HepG2 (cell line): ENCODE data around the gene KCNQ2. TPM values are rescaled to one million over a fixed set of nuclear protein-coding genes. Genes with fewer than 3 reads are reported as not detected.

Source experiments
- HBP1 ChIP-seq: IDR thresholded peaks from 2 replicates; pipeline ENCODE4 v1.6.1; 2016; ENCODE audit warnings: low read depth, control low read depth
- MTF1 ChIP-seq: sonication (generic); formaldehyde crosslinking; IDR thresholded peaks from 2 replicates; pipeline ENCODE4 v1.5.0; 2020; ENCODE audit warnings: missing genetic modification reagents
- PBX3 ChIP-seq: sonication (generic); formaldehyde crosslinking; IDR thresholded peaks from 2 replicates; pipeline ENCODE4 v1.8.1; 2023; ENCODE audit warnings: missing genetic modification reagents, inconsistent platforms, borderline replicate concordance
- TOE1 ChIP-seq: sonication (generic); formaldehyde crosslinking; IDR thresholded peaks from 2 replicates; pipeline ENCODE4 v1.4.0; 2020; ENCODE audit warnings: mild to moderate bottlenecking, missing genetic modification reagents
- ZBTB46 ChIP-seq: sonication (generic); formaldehyde crosslinking; IDR thresholded peaks from 2 replicates; pipeline ENCODE4 v1.4.0; 2020; ENCODE audit warnings: mild to moderate bottlenecking, missing genetic modification reagents, borderline replicate concordance
- ZNF275 ChIP-seq: sonication (generic); formaldehyde crosslinking; IDR thresholded peaks from 2 replicates; pipeline ENCODE4 v1.8.0; 2022; ENCODE audit warnings: missing genetic modification reagents, mild to moderate bottlenecking, inconsistent platforms, borderline replicate concordance
- ZNF431 ChIP-seq: sonication (generic); formaldehyde crosslinking; IDR thresholded peaks from 2 replicates; pipeline ENCODE4 v1.9.0; 2022; ENCODE audit warnings: missing genetic modification reagents, low read depth, mild to moderate bottlenecking, borderline replicate concordance
- ZNF451 ChIP-seq: sonication (generic); formaldehyde crosslinking; IDR thresholded peaks from 2 replicates; pipeline ENCODE4 v1.5.0; 2020; ENCODE audit warnings: mild to moderate bottlenecking, missing genetic modification reagents
- ZNF891 ChIP-seq: sonication (generic); formaldehyde crosslinking; IDR thresholded peaks from 2 replicates; pipeline ENCODE4 v1.5.0; 2020; ENCODE audit warnings: mild to moderate bottlenecking, missing genetic modification reagents
- polyA plus RNA-seq, 8 experiments: library from polyadenylated mRNA; depleted of rRNA in 3 of 8; stranded (reverse) in 7 of 8; unstranded in 1 of 8; fragments of >200 nt; fragmentation: Illumina TruSeq in 4 of 8; extraction: Trizol in 4 of 8; gene quantifications; 2 replicates each; pipeline versions ENCODE4 v1.2.1 to v1.2.3, GENCODE V29; 2011 to 2016; ENCODE audit warnings: low read depth in 4 of 8, missing spikeins in 1 of 8, mixed read lengths in 1 of 8; ENCODE audit not compliant: insufficient read depth in 1 of 8
- total RNA-seq, 5 experiments: library from RNA; depleted of rRNA; stranded (reverse); fragments of >200 nt; fragmentation: Illumina TruSeq; extraction: Trizol; gene quantifications; 2 replicates each; pipeline ENCODE4 v1.2.3, GENCODE V29; 2016; ENCODE audit warnings: low read depth in 1 of 5
- TF ChIP-seq, protein P1 (sequence below): sonication (generic); formaldehyde crosslinking; IDR thresholded peaks from 2 replicates; pipeline ENCODE4 v1.5.0; 2020; ENCODE audit warnings: missing genetic modification reagents
- TF ChIP-seq, protein P2 (sequence below): sonication (generic); formaldehyde crosslinking; IDR thresholded peaks from 2 replicates; pipeline ENCODE4 v1.9.0; 2021; ENCODE audit warnings: missing genetic modification reagents, borderline replicate concordance

KCNQ2 gene
- total and polyA plus RNA-seq, 2 of the 13 experiments (the other 11 are each of a cell fraction or from before 2014, with no cell fraction given): not detected

GRCh38 chr20:63376283-63377250 is 95.9 kb downstream of the KCNQ2 start (continued):
- no peak for TF ChIP-seq ZNF275 (CRISPR knock-in tag)
- TF ChIP-seq TOE1 (CRISPR knock-in tag): no peak
- TF ChIP-seq HBP1 (CRISPR knock-in tag): no peak
- no peak for TF ChIP-seq PBX3 (CRISPR knock-in tag)
- no peak for TF ChIP-seq ZNF451 (CRISPR knock-in tag)
- TF ChIP-seq, protein P1, sequence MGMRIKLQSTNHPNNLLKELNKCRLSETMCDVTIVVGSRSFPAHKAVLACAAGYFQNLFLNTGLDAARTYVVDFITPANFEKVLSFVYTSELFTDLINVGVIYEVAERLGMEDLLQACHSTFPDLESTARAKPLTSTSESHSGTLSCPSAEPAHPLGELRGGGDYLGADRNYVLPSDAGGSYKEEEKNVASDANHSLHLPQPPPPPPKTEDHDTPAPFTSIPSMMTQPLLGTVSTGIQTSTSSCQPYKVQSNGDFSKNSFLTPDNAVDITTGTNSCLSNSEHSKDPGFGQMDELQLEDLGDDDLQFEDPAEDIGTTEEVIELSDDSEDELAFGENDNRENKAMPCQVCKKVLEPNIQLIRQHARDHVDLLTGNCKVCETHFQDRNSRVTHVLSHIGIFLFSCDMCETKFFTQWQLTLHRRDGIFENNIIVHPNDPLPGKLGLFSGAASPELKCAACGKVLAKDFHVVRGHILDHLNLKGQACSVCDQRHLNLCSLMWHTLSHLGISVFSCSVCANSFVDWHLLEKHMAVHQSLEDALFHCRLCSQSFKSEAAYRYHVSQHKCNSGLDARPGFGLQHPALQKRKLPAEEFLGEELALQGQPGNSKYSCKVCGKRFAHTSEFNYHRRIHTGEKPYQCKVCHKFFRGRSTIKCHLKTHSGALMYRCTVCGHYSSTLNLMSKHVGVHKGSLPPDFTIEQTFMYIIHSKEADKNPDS (CRISPR knock-in tag): no peak
- TF ChIP-seq MTF1 (CRISPR knock-in tag): no peak
- TF ChIP-seq, protein P2, sequence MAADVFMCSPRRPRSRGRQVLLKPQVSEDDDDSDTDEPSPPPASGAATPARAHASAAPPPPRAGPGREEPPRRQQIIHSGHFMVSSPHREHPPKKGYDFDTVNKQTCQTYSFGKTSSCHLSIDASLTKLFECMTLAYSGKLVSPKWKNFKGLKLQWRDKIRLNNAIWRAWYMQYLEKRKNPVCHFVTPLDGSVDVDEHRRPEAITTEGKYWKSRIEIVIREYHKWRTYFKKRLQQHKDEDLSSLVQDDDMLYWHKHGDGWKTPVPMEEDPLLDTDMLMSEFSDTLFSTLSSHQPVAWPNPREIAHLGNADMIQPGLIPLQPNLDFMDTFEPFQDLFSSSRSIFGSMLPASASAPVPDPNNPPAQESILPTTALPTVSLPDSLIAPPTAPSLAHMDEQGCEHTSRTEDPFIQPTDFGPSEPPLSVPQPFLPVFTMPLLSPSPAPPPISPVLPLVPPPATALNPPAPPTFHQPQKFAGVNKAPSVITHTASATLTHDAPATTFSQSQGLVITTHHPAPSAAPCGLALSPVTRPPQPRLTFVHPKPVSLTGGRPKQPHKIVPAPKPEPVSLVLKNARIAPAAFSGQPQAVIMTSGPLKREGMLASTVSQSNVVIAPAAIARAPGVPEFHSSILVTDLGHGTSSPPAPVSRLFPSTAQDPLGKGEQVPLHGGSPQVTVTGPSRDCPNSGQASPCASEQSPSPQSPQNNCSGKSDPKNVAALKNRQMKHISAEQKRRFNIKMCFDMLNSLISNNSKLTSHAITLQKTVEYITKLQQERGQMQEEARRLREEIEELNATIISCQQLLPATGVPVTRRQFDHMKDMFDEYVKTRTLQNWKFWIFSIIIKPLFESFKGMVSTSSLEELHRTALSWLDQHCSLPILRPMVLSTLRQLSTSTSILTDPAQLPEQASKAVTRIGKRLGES (CRISPR knock-in tag): no peak
- TF ChIP-seq ZNF431 (CRISPR knock-in tag): no peak
- TF ChIP-seq ZNF891 (CRISPR knock-in tag): peak; percentile 5; the same call in 1 of the 2 replicates
- no peak for TF ChIP-seq ZBTB46
